ENCODE data around the gene BICD1. TPM values are rescaled to one million over a fixed set of nuclear protein-coding genes. Genes with fewer than 3 reads are reported as not detected.
"Not testable (repeated sequence)": the region's sequence is repeated elsewhere in the genome, so short reads cannot be mapped to it uniquely, and the experiment has no call there.

Gene BICD1
- total and polyA plus RNA-seq, 2 donors (not counting 3 experiments of a cell fraction or from before 2014, with no cell fraction given) = 12.2 to 51.0 TPM

- TF ChIP-seq GATA2 (IDR thresholded peaks at IDR 0.05; ENCODE audit: insufficient read depth, insufficient read length, low read depth, low read length) (peak; percentile 64), CTCF (IDR thresholded peaks at IDR 0.05; ENCODE audit: extremely low read depth in 1 of 2, insufficient read depth in 1 of 2, low read depth in 1 of 2, low read length in 2 of 2) (no peak)
- CTCF ChIA-PET = interaction anchor here (1.0 to 1.2 kb wide), 2 partner anchors 31 to 128 kb away, joined by 3 read pairs; no protein-coding TSS in a partner anchor
- Histone ChIP-seq H3K27me3 (ENCODE audit: control insufficient read depth in 2 of 2, insufficient read depth in 2 of 2, low read length in 2 of 2) (no peaks in the 10 kb centered on the region), H3K4me1 (ENCODE audit: control insufficient read depth, extremely low read depth, insufficient read depth, low read length) (peaks cover 4% of the 10 kb centered on the region), H3K4me2 (ENCODE audit: insufficient read depth, low read length) (no peak overlapping the region), H3K79me2 (ENCODE audit: control insufficient read depth, insufficient read depth, low read length) (no peaks in the 10 kb centered on the region), H3K36me3 (ENCODE audit: control insufficient read depth in 2 of 2, extremely low read depth in 1 of 2, insufficient read depth in 2 of 2, low read length in 2 of 2) (no peaks in the 10 kb centered on the region), H3K9me3 (replicated peaks; ENCODE audit: control insufficient read depth, insufficient read depth, low read length) (no peaks in the 10 kb centered on the region), H2AFZ (ENCODE audit: low read depth, low read length) (no peak overlapping the region), H3K4me3 (replicated peaks in 1 of 3; ENCODE audit: insufficient read depth in 1 of 3, low read depth in 1 of 3, low read length in 3 of 3) (no peak overlapping the region), H3K9ac (replicated peaks; ENCODE audit: extremely low read depth, insufficient read depth, low read length) (no peak overlapping the region), H3K27ac (ENCODE audit: insufficient read depth, low read depth, low read length) (no peak overlapping the region), H4K20me1 (replicated peaks; ENCODE audit: control insufficient read depth, extremely low read depth, insufficient read depth, low read length) (peaks cover 2% of the 10 kb centered on the region), H3K9me1 (replicated peaks; ENCODE audit: control insufficient read depth, extremely low read depth, insufficient read depth, low read length) (no peaks in the 10 kb centered on the region)
- no TSS peak for BruUV-seq (replicated peaks)
- intact Hi-C loops (cut with micrococcal nuclease) = no loop called here
- DNase-seq (ENCODE audit: low read depth, low spot score) (peak; percentile 15), FAIRE-seq (no peak)
- dilution Hi-C loops (cut with MboI; ENCODE audit: extremely low pct_ligation_motif_present, low sequenced_read_pairs) = no loop called here
- POLR2A ChIA-PET = no interaction called here
Measured at GRCh38 chr12:32183650-32184049, 77.0 kb downstream of the BICD1 start.

GRCh38 chr12:32187127-32187526, 80.5 kb downstream of the BICD1 start:
- DNase-seq (ENCODE audit: low read depth, low spot score); intact Hi-C loops (cut with micrococcal nuclease); H3K4me3 ChIP-seq (replicated peaks in 1 of 3; ENCODE audit: insufficient read depth in 1 of 3, low read depth in 1 of 3, low read length in 3 of 3); CTCF ChIA-PET; H3K27ac ChIP-seq (ENCODE audit: insufficient read depth, low read depth, low read length); H4K20me1 ChIP-seq (replicated peaks; ENCODE audit: control insufficient read depth, extremely low read depth, insufficient read depth, low read length); POLR2A ChIA-PET; FAIRE-seq; H3K9me1 ChIP-seq (replicated peaks; ENCODE audit: control insufficient read depth, extremely low read depth, insufficient read depth, low read length); H3K9ac ChIP-seq (replicated peaks; ENCODE audit: extremely low read depth, insufficient read depth, low read length); dilution Hi-C loops (cut with MboI; ENCODE audit: extremely low pct_ligation_motif_present, low sequenced_read_pairs); H3K79me2 ChIP-seq (ENCODE audit: control insufficient read depth, insufficient read depth, low read length); H3K9me3 ChIP-seq (replicated peaks; ENCODE audit: control insufficient read depth, insufficient read depth, low read length); BruUV-seq (replicated peaks); H3K36me3 ChIP-seq (ENCODE audit: control insufficient read depth in 2 of 2, extremely low read depth in 1 of 2, insufficient read depth in 2 of 2, low read length in 2 of 2); H2AFZ ChIP-seq (ENCODE audit: low read depth, low read length); H3K4me2 ChIP-seq (ENCODE audit: insufficient read depth, low read length); H3K4me1 ChIP-seq (ENCODE audit: control insufficient read depth, extremely low read depth, insufficient read depth, low read length); H3K27me3 ChIP-seq (ENCODE audit: control insufficient read depth in 2 of 2, insufficient read depth in 2 of 2, low read length in 2 of 2): not testable (repeated sequence)
